OCI-LY1 (cell line): ENCODE measurements around the gene BHLHE23.

Experiments used
- CTCF ChIP-seq: fragments of 200-600 bp; sonication (generic), shearing (Covaris generic); IDR thresholded peaks from 2 replicates; pipeline ENCODE4 v1.5.1; 2017; ENCODE audit warnings: mild to moderate bottlenecking, antibody characterized with exemption, low read length, moderate library complexity, mixed read lengths
- EZH2 ChIP-seq: fragments of 200-600 bp; sonication (generic), shearing (Covaris generic); IDR thresholded peaks from 2 replicates; pipeline ENCODE4 v1.8.0; 2017; ENCODE audit warnings: borderline replicate concordance, mixed run types, mild to moderate bottlenecking, antibody characterized with exemption, low read length, moderate library complexity, mixed read lengths

DNA sequence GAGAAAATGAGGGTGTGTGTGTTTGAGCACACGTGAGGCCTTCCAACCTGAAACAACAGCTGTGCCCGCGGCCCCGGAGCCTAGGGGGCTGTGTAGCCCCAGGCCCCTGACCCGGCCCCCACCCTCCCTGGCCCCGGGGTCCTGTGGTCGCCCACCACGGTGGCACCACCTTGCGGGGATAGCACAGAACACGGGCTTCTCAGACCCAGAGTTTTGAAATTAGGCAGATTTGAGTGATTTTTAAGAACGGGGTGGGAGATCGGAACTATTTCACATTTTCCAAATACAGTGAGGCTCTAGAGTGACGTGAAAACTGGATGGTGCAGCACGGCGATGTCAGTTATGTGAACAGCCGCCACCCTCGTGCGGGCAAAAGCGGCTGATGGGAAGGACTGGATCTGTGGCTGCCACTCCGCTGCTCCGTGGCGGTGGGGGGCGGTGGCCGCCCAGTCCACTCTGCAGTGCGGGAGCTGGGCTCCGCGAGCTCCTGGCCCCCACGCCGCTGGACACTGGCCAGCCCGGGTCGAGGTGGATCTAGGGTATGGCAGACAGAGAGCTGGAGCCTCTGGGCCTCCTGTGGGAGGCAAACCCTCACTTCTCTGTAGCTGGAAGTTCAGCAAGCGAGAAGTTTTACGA, 17.3 kb upstream of the BHLHE23 start:
- TF ChIP-seq EZH2: no peak
- TF ChIP-seq CTCF: no peak
